ENCODE results near the gene IGF1. TPM values are rescaled to one million over a fixed set of nuclear protein-coding genes. Genes with fewer than 3 reads are reported as not detected.

The IGF1 gene
- total and polyA plus RNA-seq, 12 donors = 1.7 to 28.4 (median 16.5) TPM

- no peaks in the 10 kb centered on the region for H3K36me3 ChIP-seq (replicated peaks in 1 of 2)
- H3K4me3 ChIP-seq = no peak overlapping the region
- no peaks in the 10 kb centered on the region for H3K27me3 ChIP-seq
- no peak for TF ChIP-seq CTCF (IDR thresholded peaks at IDR 0.05)
- TF ChIP-seq POLR2A (IDR thresholded peaks at IDR 0.05) = no peak
- 81 to 86% (median 85%) methylated on average over 5 of the region's 5 CpGs for WGBS, 4 donors
- DNase-seq = no peak
- H3K27ac ChIP-seq = no peak overlapping the region
- intact Hi-C loops (cut with DNase I) = no loop called here
- H3K9me3 ChIP-seq (replicated peaks in 1 of 3) = no peaks in the 10 kb centered on the region
- no peaks in the 10 kb centered on the region for H3K4me1 ChIP-seq (replicated peaks in 1 of 2)
These were observed 104.1 kb downstream of the IGF1 start for GRCh38 chr12:102376181-102376747.

GRCh38 chr12:102374190-102374589 is 106.2 kb downstream of the IGF1 start:
- Histone ChIP-seq H3K27me3 (no peaks in the 10 kb centered on the region), H3K9me3 (replicated peaks in 1 of 3) (no peaks in the 10 kb centered on the region), H3K4me3 (no peak overlapping the region), H3K27ac (no peak overlapping the region), H3K36me3 (replicated peaks in 1 of 2) (no peaks in the 10 kb centered on the region), H3K4me1 (replicated peaks in 1 of 2) (no peaks in the 10 kb centered on the region)
- no peak for TF ChIP-seq CTCF (IDR thresholded peaks at IDR 0.05)
- no peak for TF ChIP-seq POLR2A (IDR thresholded peaks at IDR 0.05)
- DNase-seq = no peak
- WGBS, 4 donors = 69 to 90% (median 79%) methylated on average over 1 of the region's 1 CpG
- intact Hi-C loops (cut with DNase I) = no loop called here

- Histone ChIP-seq H3K36me3 (replicated peaks in 1 of 2) (no peaks in the 10 kb centered on the region), H3K27ac (no peak overlapping the region), H3K27me3 (no peaks in the 10 kb centered on the region), H3K4me3 (no peak overlapping the region), H3K4me1 (replicated peaks in 1 of 2) (no peaks in the 10 kb centered on the region), H3K9me3 (replicated peaks in 1 of 3) (no peaks in the 10 kb centered on the region)
- intact Hi-C loops (cut with DNase I) = no loop called here
- no peak for DNase-seq
- TF ChIP-seq POLR2A (IDR thresholded peaks at IDR 0.05) = no peak
- TF ChIP-seq CTCF (IDR thresholded peaks at IDR 0.05) = no peak
- WGBS, 4 donors = 20 to 35% (median 32%) methylated on average over 3 of the region's 3 CpGs
These were observed 108.3 kb downstream of the IGF1 start for GRCh38 chr12:102372087-102372486.

GRCh38 chr12:102371165-102371564 is 109.2 kb downstream of the IGF1 start:
- 42 to 72% (median 50%) methylated on average over 2 of the region's 2 CpGs for WGBS, 4 donors
- H3K36me3 ChIP-seq (replicated peaks in 1 of 2) = no peaks in the 10 kb centered on the region
- no peaks in the 10 kb centered on the region for H3K9me3 ChIP-seq (replicated peaks in 1 of 3)
- H3K4me1 ChIP-seq (replicated peaks in 1 of 2) = no peaks in the 10 kb centered on the region
- H3K4me3 ChIP-seq = no peak overlapping the region
- H3K27ac ChIP-seq = no peak overlapping the region
- no peak for DNase-seq
- no peaks in the 10 kb centered on the region for H3K27me3 ChIP-seq
- intact Hi-C loops (cut with DNase I) = no loop called here
- TF ChIP-seq CTCF (IDR thresholded peaks at IDR 0.05) (no peak), POLR2A (IDR thresholded peaks at IDR 0.05) (no peak)

All from adrenal gland (tissue), 12 donors.